Aorta (tissue), 5 donors: Measurements from ENCODE around the gene DEPP1. TPM values are rescaled to one million over a fixed set of nuclear protein-coding genes. Genes with fewer than 3 reads are reported as not detected.
A peak's percentile ranks its signal among the peaks of the same experiment; 100 is the strongest.

ENCODE experiments used
- ATAC-seq: fragments of 200-7000 bp; cut with Tn5 transposase; one replicate; pipeline ENCODE4 v1.9.1; 2022; ENCODE audit warnings: moderate library complexity; ENCODE audit not compliant: low FRiP score
- DNase-seq, 2 donors: peaks; one replicate each; pipeline ENCODE4 v3.0.0-alpha.2; 2020
- H3K27ac ChIP-seq, 2 donors: one replicate each; pipeline ENCODE4 v1.5.1; 2013; ENCODE audit warnings: low read length in 2 of 2, mild to moderate bottlenecking in 2 of 2, moderate library complexity in 2 of 2, control low read depth in 1 of 2, inconsistent platforms in 1 of 2, low read depth in 1 of 2
- H3K27me3 ChIP-seq, 2 donors: one replicate each; pipeline ENCODE4 v1.6.1; 2013; ENCODE audit warnings: control low read depth in 1 of 2, low read length in 1 of 2, mild to moderate bottlenecking in 1 of 2, moderate library complexity in 1 of 2; ENCODE audit not compliant: insufficient read depth in 2 of 2, control insufficient read depth in 1 of 2
- H3K36me3 ChIP-seq, 2 donors: one replicate each; pipeline ENCODE4 v1.6.1; 2013; ENCODE audit warnings: control low read depth in 1 of 2, low read length in 1 of 2, mild to moderate bottlenecking in 1 of 2; ENCODE audit not compliant: insufficient read depth in 2 of 2, control insufficient read depth in 1 of 2
- H3K4me1 ChIP-seq, 2 donors: one replicate each; pipeline ENCODE4 v1.6.1; 2013; ENCODE audit warnings: low read length in 2 of 2, control low read depth in 1 of 2, mild to moderate bottlenecking in 1 of 2, moderate library complexity in 1 of 2; ENCODE audit not compliant: insufficient read depth in 2 of 2, control insufficient read depth in 1 of 2
- H3K4me3 ChIP-seq, 2 donors: one replicate each; pipeline ENCODE4 v1.5.1; 2013; ENCODE audit warnings: low read length in 2 of 2, control low read depth in 1 of 2, mild to moderate bottlenecking in 1 of 2
- H3K9me3 ChIP-seq: one replicate; pipeline ENCODE4 v1.6.1; 2013; ENCODE audit warnings: mild to moderate bottlenecking, low read length; ENCODE audit not compliant: control insufficient read depth
- WGBS, 2 donors: extraction: QIAGEN DNeasy Blood & Tissue Kit; methylation state at CpG; one replicate each; pipeline ENCODE4 v1.1.7; 2013; 5-methylcytosine and 5-hydroxymethylcytosine counted together
- intact Hi-C, 2 donors: fragments of 100-400 bp; cut with DNase I; formaldehyde crosslinking; loops; one replicate each; pipeline versions ENCODE4 v1.14.2 to v1.15.0; 2022
- polyA plus RNA-seq, 2 donors: library from polyadenylated mRNA; stranded (reverse); fragments of 200-250 nt; gene quantifications; one replicate each; pipeline ENCODE4 v1.2.3, GENCODE V29; 2013
- total RNA-seq, 2 donors: library from RNA; stranded (reverse); fragmentation: NEBNext Ultra II Directional; extraction: Animal tissue kit (Norgen Biotek cat#: 25700); gene quantifications; one replicate each; pipeline ENCODE4 v1.2.1, GENCODE V29; 2021
- donor health status: healthy with polysubstance abuse.
- donor health status: Bipolar disorder and iron deficiency.
- donor health status: DM: no; HTN: no; CAD: no.
- donor health status: DM: no; HTN: no; CAD: no.
- donor health status: DM: yes; HTN: yes; CAD: no.

DEPP1 gene
- total and polyA plus RNA-seq, 4 donors: 55.2 to 492 (median 169) TPM

DNA sequence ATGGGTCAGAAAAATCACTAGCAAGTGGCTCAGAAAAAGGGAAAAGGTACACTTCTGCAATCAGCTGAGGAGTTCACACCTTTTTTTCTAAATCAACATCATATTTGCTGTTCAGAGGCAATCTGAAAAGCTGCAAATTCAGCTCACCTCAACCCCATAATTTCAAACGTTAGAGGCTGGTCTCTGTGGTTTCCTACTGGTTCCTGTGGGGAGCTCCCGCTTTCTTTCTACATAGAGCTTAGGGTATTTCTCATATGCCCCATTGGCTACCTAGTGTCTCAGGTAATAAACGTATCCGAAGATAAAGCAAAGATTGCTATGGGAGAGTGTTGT, 16.9 kb upstream of the DEPP1 start:
- DNase-seq (no peak), ATAC-seq (no peak)
- no peaks in the 10 kb centered on the region for H3K9me3 ChIP-seq
- no peaks in the 10 kb centered on the region for H3K36me3 ChIP-seq
- no peaks in the 10 kb centered on the region for H3K27me3 ChIP-seq
- peak overlapping the region; percentile 34 to 36 for H3K27ac ChIP-seq
- intact Hi-C loops: no loop called here
- WGBS, 2 donors: 23% methylated on average over 4 of the region's 4 CpGs
- H3K4me3 ChIP-seq: no peak overlapping the region
- peaks cover 8 to 15% of the 10 kb centered on the region in 2 donors for H3K4me1 ChIP-seq

DNA sequence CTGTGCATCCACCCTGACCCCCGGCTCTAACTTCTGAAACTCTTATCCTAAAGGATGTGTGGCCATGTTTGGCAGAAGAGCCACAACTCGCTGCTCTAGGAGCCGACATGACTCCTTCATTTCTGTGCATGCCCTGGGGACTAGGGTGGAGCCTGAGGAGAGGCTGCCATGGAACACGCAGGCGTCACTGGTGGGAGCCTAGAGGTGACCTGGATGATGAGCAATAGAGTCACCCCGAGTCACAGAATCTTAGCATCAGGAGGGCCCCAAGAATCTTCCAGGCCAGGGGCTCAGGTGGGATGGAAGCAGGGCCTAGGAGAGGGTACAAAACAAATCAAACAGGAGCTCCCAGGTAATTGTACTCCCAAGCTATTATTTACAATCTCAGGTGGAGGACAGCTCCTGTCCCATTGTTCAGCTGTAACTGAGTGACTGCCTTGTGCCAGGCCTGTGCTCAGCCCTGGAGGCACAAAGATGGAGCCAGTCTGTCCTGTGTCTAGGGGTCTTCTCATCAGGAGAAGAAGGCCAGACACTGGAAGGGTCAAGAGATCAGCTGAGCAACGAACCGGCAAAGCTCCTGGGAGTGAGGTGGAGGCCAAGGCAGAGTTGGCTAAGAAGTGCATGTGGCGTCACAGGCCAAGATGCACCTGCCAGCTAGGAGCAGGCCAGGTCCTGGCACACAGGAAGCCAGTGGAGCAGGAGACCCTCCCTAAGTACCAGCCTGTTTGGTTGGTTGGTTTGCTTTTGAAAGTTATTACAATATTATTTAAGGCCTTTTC, 16.3 kb upstream of the DEPP1 start:
- 67 to 75% methylated on average over 9 of the region's 9 CpGs for WGBS, 2 donors
- DNase-seq (peak; percentile 38 to 46), ATAC-seq (no peak)
- intact Hi-C loops: no loop called here
- Histone ChIP-seq H3K27ac (peak overlapping the region in 1 of 2 donors; percentile 66), H3K36me3 (no peaks in the 10 kb centered on the region), H3K4me1 (peaks cover 8 to 15% of the 10 kb centered on the region in 2 donors), H3K4me3 (no peak overlapping the region), H3K9me3 (no peaks in the 10 kb centered on the region), H3K27me3 (no peaks in the 10 kb centered on the region)

- intact Hi-C loops: no loop called here
- H3K27ac ChIP-seq: no peak overlapping the region
- ATAC-seq: no peak
These were observed 15.5 kb upstream of the DEPP1 start for GRCh38 chr10:44993922-44994751.

GRCh38 chr10:44993226-44993921, 14.8 kb upstream of the DEPP1 start:
- Histone ChIP-seq H3K9me3 (no peaks in the 10 kb centered on the region), H3K4me3 (no peak overlapping the region), H3K27ac (no peak overlapping the region), H3K27me3 (no peaks in the 10 kb centered on the region), H3K36me3 (no peaks in the 10 kb centered on the region), H3K4me1 (peaks cover 8 to 15% of the 10 kb centered on the region in 2 donors)
- intact Hi-C loops: no loop called here
- ATAC-seq: no peak
- DNase-seq: peak in 1 of 2 donors; percentile 66
- WGBS, 2 donors: 97% methylated on average over 14 of the region's 14 CpGs

More at GRCh38 chr10:44993922-44994751, 15.5 kb upstream of the DEPP1 start:
- H3K4me3 ChIP-seq: no peak overlapping the region
- H3K27me3 ChIP-seq: no peaks in the 10 kb centered on the region
- no peaks in the 10 kb centered on the region for H3K36me3 ChIP-seq
- peak in 1 of 2 donors; percentile 33 for DNase-seq
- no peaks in the 10 kb centered on the region for H3K9me3 ChIP-seq
- whole genome bisulfite sequencing, 2 donors: 89 to 90% methylated on average over 11 of the region's 11 CpGs
- H3K4me1 ChIP-seq: peaks cover 8 to 15% of the 10 kb centered on the region in 2 donors

DNA sequence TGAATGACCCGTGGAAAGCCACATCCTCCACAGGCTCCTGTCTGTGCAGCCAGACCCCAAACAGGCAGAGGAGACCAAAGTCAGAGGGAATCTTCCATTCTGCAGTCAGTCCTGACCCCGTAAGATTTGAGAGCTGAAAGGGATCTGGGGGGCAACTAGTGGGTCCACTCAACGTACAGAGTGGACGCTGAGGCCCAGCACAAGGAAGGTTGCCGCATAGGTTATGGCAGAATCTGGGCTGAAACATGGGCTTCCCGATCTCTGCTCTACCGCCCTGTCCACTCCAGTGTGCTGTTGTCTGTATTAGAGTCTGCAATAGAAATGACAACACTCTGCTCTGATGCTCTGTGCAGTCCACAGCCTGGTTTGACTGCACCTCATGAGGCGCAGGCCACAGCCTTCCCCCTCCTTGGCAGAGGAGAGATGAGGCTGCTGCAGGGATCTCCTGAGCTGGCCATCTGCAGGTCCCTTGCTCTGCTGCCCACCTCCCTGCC, 14.2 kb upstream of the DEPP1 start:
- WGBS, 2 donors: 94 to 97% methylated on average over 8 of the region's 8 CpGs
- intact Hi-C loops: no loop called here
- no peak for DNase-seq
- no peaks in the 10 kb centered on the region for H3K27me3 ChIP-seq
- peaks cover 8 to 15% of the 10 kb centered on the region in 2 donors for H3K4me1 ChIP-seq
- peak overlapping the region in 1 of 2 donors; percentile 39 for H3K27ac ChIP-seq
- no peaks in the 10 kb centered on the region for H3K9me3 ChIP-seq
- no peaks in the 10 kb centered on the region for H3K36me3 ChIP-seq
- ATAC-seq: no peak
- H3K4me3 ChIP-seq: no peak overlapping the region

DNA sequence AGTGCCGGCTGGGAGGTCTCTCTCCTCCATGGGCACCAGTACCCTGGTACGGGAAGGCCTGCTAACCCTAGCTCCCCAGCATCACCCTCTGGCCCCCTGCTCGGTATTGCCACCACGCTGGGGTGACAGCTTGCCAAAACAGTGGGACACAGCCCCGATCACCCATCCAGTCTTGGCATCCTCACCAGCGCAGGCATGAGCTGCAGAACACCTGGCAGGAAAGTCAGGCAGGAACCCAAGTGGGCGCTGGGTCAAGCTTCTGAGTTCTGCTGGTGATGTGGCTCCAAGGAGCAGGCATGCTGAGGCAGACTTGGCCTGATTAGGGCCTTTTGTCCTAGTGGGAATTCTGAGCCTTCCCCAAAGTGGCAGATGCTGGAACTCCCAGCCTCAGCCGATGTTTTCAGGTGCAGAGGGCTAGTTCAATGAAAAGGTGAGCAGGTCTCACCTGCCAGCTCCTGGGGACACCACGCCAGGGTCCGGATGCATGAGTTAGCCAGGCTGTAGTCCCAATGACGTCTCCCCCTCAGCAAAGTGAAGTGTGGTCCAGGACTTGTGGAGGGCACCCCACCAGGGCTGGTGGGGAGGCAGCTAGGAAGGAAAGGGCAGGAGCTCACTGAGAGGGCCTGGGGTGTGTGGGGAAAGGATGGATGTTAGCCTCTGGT, 13.6 kb upstream of the DEPP1 start:
- peak; percentile 0 for ATAC-seq
- Histone ChIP-seq H3K9me3 (no peaks in the 10 kb centered on the region), H3K27me3 (no peaks in the 10 kb centered on the region), H3K4me3 (no peak overlapping the region), H3K4me1 (peaks cover 8 to 13% of the 10 kb centered on the region in 2 donors), H3K27ac (peak overlapping the region in 1 of 2 donors; percentile 39), H3K36me3 (no peaks in the 10 kb centered on the region)
- DNase-seq: peak; percentile 57 to 76
- 20 to 23% methylated on average over 11 of the region's 11 CpGs for WGBS, 2 donors
- intact Hi-C loops: no loop called here

GRCh38 chr10:44991571-44991970, 13.0 kb upstream of the DEPP1 start:
- 6 to 12% methylated on average over 5 of the region's 5 CpGs for WGBS, 2 donors
- no peaks in the 10 kb centered on the region for H3K36me3 ChIP-seq
- DNase-seq (peak; percentile 56 to 69), ATAC-seq (no peak)
- no peaks in the 10 kb centered on the region for H3K27me3 ChIP-seq
- peaks cover 5 to 8% of the 10 kb centered on the region in 2 donors for H3K4me1 ChIP-seq
- no peak overlapping the region for H3K4me3 ChIP-seq
- intact Hi-C loops: no loop called here
- no peaks in the 10 kb centered on the region for H3K9me3 ChIP-seq
- peak overlapping the region in 1 of 2 donors; percentile 45 for H3K27ac ChIP-seq

- peaks cover 7 to 8% of the 10 kb centered on the region in 2 donors for H3K4me1 ChIP-seq
- intact Hi-C loops: no loop called here
- no peak overlapping the region for H3K27ac ChIP-seq
- DNase-seq (peak in 1 of 2 donors; percentile 56), ATAC-seq (no peak)
- no peak overlapping the region for H3K4me3 ChIP-seq
- H3K9me3 ChIP-seq: no peaks in the 10 kb centered on the region
- 97 to 98% methylated on average over 7 of the region's 7 CpGs for whole genome bisulfite sequencing, 2 donors
- H3K36me3 ChIP-seq: no peaks in the 10 kb centered on the region
- no peaks in the 10 kb centered on the region for H3K27me3 ChIP-seq
These were observed 12.4 kb upstream of the DEPP1 start for GRCh38 chr10:44990965-44991364.
